Fibroblast of skin of left quadriceps (primary cell): ENCODE data around the gene GTPBP6.

Experiments
- DNase-seq, 2 experiments: peaks; one replicate each; pipeline ENCODE4 v3.0.0-alpha.2; 2013; ENCODE audit warnings: low read depth in 2 of 2

The GTPBP6 gene, protein sequence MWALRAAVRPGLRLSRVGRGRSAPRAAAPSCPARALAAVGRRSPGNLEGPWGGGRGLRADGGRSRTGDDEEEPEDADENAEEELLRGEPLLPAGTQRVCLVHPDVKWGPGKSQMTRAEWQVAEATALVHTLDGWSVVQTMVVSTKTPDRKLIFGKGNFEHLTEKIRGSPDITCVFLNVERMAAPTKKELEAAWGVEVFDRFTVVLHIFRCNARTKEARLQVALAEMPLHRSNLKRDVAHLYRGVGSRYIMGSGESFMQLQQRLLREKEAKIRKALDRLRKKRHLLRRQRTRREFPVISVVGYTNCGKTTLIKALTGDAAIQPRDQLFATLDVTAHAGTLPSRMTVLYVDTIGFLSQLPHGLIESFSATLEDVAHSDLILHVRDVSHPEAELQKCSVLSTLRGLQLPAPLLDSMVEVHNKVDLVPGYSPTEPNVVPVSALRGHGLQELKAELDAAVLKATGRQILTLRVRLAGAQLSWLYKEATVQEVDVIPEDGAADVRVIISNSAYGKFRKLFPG

DNA sequence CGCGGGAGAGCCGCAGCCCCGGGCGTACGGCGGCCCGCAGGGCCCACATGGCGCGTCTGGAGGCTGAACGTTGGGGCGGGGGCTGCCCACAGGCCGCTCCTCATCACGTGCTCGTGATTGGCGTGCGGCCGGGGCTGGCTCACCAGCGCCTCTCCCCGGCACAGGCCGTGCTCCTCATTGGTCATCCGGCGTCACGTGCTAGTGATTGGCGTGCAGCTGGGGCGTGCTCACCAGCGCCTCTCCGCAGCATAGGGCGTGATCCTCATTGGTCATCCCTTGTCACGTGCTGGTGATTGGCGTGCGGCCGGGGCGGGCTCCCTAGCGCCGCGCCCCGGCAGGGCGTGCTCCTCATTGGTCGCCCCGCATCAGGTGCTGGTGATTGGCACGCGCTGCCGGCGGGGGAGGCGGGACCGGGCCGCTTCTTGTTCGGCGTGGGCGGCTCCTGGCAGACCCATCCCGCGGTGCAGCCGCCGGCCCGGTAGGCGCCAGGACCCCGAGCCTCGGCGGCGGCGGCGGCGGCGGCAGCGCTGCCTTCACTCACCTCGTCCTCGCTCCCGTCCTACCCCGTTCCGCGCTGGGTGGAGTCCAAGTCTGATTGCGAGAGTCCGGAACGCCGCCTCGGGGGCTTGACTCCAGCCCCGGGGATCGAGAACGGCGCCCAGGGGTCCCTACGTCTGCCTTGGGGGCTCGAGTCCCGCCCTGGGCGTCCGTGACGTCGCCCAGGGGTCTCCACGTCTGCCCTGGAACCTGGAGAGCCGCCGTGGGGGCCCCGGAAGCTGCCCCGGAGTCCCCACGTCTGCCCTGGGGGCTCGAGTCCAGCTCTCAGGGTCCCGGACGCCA is at the start of gene GTPBP6:
Gene GTPBP6, minus strand, starts transcription at position 58 of the 840 bp plus-strand sequence. Its CDS starts 9 bp downstream, at position 49.
- DNase-seq: peak; percentile 99 to 100

DNA sequence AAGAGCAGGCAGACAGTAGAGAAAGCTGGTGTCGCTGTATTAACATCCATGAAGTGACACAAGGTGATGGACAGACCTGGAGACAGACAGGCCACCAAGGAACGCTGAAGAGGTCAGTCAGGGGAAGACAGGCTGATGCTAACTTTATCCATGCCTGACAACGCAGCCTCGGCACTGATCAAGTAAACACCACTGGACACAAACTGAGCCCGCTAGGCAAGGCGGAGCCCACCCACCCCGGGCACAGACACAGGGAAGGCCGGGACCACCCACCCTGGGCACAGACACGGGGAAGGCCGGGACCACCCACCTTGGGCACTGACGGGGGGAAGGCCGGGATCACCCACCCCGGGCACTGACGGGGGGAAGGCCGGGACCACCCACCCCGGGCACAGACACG is 49.3 kb upstream of the GTPBP6 start:
- no peak for DNase-seq

DNA sequence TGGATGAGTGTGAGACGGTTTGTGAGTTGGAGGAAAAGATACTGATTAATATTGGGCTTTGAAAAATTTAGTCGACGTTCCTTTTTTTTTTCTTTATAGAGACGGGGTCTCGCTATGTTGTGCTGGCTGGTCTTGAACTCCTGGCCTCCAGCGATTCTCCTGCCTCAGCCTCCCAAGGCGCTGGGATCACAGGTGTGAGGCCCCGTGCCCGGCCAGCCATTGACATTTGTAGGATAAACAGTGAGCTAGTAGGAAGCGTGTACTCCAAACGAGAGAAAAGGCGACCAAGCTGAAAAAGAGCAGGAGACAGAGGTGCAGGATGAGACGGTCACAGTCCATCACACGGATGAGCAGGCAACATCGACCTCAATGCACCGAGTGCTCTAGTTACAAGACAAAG is 48.8 kb upstream of the GTPBP6 start:
- DNase-seq: no peak

DNA sequence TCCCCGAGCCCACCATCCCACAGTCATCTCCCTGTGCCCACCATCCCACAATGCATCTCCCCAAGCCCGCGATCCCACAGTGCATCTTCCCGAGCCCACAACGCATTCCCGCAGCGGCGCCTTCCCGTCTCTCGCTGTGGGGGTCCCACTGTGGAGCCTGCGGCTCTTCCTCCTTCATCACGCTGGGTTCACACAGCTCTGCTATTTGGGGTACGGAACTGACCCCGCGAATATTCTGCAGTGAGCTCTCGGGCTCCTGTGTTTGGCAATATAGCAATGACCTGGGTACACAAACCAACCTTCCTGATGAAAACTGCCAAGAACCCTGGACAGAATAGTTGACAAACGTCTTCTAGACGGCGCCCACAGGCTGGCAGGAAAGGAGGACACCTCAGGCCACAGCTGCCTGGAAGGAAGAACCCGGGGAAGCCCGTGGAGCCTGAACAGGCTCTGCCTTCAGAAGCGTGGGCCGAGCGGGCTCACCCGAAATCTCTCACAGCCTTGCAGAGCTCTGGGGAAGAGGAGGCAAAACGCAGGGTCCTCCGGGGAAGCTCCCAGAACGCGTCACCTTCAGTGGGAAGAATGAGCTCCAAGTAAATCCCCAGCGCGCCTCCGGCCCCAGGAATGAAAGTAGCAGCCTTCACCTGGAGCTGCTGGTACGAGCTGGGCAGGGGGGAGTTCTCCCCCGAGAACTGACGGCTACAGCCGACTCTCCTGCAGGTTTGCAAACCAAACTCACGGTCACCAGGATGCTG is 45.2 kb upstream of the GTPBP6 start:
- no peak for DNase-seq

DNA sequence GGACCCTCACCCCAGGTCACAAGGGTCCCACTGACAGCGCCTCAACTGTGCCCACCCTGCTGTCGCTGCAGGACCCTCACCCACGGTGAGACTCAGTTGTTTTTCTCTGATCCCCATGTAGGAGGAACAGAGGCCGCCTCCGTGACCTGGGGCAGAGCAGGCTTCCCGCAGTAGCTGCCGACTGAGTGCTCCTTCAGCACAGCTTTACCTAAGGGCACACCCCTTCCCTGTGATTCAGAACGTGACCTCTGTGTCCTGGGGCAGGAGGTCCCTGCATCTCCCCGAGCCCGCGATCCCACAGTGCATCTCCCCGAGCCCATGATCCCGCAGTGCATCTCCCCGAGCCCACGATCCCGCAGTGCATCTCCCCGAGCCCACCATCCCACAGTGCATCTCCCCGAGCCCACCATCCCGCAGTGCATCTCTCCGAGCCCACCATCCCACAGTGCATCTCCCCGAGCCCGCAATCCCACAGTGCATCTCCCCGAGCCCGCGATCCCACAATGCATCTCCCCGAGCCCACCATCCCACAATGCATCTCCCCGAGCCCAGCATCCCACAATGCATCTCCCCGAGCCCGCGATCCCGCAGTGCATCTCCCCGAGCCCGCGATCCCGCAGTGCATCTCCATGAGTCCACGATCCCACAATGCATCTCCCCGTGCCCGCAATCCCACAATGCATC is 44.5 kb upstream of the GTPBP6 start:
- no peak for DNase-seq

DNA sequence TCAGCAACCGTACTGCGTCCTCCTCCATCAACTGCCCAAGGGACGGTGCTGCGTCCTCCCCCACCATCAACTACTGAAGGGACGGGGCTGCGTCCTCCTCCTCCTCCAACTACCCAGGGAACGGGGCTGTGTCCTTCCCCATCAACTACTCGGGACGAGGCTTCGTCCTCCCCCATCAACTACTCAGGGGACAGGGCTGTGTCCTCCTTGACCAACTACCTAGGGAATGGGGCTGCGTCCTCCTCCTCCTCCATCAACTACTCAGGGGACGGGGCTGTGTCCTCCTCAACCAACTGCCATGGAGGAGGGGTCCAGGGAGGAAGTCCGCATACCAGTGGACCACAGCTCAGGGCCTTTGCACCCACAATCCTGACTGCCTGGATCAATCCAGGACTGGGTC is 43.8 kb upstream of the GTPBP6 start:
- no peak for DNase-seq

DNA sequence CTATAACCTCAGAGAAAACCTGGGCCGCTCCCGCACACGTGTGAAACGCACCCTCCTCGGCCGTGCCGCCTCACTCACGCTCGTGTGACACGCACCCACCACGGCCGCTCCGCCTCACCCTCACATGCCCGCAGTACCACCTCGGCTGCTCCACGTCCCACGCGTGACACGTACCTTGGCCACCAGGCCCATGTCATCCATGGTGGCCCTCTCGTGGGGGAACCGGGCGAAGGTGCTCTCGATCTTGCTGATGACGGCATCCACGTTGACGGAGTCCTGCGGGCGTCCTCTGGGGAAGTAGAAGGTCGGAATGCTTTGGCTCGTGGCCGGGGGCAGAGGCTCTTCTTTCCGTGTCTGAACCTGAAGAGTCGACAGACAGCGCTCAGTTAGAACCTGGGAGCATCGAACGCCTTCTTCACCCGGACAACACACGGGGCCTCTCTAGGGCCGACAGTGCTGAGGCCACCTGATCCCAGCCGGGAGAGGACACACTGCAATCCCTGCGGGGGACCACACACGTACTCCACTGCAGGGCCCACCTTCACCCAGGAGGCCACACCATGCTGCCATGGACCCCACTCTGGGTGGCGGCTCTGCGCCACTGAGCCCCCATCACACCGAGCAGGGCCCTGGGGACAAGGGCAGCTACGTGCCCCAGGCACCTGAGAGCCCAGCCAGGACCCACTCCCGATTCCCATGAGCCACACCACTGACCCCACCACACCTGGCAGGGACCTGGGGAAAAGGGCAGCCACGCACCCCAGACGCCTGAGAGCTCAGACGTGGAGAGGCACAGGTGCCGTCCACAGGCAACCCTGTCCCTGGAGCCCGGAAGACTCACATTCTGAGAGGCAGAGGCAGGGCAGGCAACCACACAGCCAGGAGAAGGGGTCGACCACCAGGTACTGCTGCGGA is 42.9 kb upstream of the GTPBP6 start:
- no peak for DNase-seq

DNA sequence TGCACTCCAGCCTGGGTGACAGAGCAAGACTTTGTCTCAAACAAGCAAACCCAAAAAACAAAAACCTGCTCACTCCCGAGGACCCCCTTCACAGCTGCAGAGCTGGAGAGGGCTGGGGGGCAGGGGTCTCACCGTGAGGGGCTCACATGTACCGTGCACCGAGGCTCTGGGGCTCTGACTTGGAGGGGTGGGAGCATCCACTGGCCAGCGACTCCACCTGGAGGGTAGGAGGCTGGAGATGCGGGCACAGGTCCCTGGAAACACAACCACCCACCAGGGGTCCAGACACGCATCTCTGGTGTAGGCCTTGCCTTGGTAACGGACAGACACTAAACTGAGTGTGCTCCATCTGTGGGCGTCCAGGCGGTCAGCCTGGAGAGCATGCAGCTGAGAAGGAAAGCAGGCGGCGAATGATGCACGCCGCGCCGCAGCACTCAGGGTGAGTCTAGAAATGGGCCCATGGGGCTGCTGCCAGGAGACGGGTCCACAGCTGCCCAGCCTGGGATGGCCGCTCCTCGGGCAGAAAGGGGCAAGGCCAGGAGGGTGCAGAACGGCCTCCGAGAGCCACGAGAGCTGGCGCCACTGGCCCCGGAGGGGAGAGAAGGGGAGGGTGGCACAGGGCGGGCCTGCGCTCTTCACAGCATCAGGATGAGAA is 42.0 kb upstream of the GTPBP6 start:
- DNase-seq: no peak

DNA sequence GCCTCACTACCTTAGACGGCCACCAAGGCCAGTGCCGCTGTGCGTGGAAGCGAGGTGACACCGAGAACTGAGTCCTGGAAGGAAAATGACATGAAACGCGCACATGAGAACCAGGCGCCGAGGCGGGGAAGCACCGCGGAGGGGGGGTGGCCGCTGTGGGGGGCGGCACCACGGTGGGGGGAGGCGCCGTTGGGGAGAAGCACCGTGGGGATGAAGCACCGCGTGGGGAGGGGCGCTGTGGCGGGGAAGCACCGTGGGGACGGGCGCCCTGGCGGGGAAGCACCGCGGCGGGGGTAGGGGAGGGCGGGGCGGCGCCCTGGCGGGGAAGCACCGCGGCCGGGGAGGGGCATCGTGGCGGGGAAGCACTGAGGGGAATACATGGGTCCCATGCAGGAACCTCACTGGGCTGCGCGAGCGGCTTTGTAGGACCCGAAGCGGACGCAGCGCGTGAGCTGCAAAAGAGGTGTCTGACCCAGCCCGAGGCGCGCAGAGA is 40.1 kb upstream of the GTPBP6 start:
- no peak for DNase-seq

DNA sequence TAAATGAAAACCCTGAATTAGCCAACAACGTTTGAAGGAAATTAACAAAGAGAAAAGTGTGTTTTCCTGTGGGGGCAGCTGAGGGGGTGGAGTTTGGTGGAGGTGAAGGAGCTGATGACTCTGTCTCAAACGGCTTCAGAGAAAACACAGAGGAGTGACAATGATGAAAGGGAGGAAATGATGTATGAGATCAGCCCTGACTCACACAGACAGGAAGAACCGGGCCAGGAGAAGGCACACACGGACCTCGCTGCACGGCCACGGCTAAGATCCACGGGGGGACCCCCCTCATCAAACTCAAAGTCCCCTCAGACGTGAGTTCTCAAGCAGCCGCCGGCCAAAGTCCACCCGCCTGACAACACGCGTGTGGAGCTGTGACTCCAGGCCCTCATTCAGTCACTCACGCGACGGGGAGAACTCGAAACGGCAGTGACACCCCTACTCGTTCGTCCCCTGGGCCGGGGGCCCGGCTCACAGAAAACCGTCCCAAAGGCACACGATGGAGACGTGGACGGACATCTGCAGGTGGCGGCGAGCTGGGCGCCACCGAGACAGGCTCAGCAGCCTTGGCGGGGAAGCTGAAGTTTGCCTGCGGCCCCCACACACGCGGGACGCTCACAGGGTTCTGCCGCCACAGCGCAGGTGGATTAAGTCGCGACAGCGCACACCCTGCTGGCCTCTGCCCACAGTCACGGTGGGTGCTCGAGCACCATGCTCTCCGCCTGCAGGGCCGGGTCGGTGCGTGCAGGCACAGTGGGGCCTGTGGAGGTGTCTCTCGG is 39.3 kb upstream of the GTPBP6 start:
- DNase-seq: no peak

DNA sequence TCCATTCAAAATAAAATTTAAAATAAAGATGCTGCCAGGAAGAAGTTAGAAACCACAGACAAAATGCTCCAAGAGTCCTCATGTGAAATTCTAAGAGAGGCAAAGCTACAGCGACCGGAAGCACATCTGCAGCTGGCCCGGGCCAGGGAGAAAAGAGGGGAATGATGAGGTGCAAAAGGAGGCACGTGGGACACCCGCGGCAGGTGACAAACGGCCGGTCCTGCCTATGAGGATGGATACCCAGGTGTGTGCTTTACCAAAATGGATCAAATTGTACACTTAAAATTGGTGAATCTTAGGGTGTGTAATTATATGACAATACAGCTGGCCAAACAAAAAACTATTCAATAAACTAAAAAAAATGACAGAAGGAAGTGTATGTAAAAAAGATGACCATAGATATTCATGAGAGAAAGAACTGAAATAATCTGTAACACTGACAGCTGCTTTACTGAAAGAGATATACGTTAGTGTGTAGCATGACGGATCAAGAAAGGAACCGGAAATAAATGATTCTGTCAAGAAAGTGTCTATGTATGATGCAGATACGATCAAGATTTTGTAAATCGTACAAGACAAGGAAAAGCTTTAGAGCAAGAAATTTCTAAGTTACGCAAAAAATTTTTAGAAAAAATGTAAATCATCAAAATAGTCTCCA is 38.6 kb upstream of the GTPBP6 start:
- DNase-seq: no peak

DNA sequence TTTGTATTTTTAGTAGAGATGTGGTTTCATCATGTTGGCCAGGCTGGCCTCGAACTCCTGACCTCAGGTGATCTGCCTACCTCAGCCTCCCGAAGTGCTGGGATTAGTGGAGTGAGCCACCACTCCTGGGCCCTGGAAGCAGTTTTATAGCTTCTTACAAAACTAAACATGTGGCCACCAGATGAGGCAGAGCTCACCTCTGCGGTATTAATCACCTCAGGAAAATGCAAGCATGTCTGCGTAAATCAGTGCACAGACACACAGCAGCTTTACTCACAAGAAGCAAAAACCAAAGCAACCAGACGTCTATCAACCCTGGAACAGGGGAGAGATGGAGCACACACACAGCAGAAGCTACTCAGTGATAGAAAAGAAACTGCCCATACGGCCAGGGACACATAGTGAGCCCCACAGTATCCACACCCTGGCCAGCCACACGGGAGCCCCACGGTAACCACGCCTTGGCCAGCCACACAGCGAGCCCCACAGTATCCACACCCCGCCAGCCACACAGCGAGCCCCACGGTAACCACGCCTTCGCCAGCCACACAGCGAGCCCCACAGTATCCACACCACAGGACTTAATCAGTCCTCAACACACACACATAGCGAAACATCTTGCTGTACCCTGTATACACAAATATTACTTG is 37.9 kb upstream of the GTPBP6 start:
- DNase-seq: peak; percentile 94

DNA sequence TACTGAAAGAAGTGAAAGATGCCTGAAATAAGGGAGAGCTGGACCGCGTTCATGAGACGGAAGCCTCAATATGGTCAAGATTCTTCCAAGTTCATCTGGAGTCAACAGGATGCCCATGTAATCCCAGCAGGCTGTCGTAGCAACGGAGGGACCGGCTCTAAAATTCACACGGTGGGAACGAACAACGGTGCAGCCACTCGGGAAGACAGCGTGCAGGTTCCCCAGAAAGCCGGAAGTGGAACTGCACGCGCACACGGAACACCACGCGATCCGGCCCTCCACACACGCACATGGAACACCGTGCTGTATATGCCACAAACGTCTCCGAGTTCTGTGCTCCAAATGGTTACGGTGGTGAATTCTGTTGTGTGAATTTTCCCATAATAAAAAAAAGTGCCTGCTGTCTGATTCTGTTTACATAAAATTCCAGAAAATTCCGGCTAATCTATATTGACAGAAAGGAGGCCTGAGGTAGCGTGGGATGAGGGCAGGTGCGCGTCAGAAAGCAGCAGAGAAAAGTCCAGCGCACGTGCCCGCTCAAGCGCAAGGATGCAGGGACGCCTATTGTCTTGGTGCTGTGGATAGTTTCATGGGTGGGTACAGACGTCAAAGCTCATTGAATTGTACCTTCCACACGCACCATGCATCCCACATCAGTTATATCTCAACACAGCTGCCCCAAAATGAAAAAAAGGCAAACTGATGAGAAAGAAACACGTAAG is 36.9 kb upstream of the GTPBP6 start:
- DNase-seq: no peak

DNA sequence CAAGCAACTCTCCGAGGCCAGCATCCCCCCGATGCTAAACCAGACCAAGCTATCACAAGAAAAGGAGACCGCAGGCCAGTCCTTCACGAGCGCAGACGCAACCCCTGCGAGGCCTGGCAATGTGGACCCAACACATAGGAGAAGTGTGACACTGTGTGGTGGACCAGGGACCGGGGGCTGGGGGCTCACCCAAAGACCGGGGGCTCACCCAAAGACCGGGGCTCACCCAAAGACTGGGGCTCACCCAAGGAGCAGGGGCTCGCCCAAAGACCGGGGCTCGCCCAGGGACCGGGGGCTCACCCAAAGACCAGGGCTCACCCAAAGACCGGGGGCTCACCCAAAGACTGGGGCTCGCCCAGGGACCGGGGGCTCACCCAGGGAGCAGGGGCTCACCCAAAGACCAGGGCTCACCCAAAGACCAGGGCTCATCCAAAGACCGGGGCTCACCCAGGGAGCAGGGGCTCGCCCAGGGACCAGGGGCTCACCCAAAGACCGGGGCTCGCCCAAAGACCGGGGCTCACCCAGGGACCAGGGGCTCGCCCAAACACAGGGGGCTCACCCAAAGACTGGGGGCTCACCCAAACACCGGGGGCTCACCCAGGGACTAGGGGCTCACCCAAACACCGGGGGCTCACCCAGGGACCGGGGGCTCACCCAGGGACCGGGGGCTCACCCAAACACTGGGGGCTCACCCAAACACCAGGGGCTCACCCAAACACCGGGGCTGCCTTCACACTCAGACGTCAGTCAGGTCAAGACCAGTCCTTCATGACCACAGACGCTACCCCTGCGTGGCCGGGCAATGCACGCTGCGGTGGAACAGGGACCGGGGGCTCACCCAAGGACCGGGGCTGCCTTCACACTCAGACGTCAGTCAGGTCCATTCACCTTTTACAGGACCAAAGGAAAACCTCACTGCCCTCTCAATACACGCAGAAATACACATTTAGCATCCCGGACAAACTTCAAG is 35.3 kb upstream of the GTPBP6 start:
- no peak for DNase-seq

DNA sequence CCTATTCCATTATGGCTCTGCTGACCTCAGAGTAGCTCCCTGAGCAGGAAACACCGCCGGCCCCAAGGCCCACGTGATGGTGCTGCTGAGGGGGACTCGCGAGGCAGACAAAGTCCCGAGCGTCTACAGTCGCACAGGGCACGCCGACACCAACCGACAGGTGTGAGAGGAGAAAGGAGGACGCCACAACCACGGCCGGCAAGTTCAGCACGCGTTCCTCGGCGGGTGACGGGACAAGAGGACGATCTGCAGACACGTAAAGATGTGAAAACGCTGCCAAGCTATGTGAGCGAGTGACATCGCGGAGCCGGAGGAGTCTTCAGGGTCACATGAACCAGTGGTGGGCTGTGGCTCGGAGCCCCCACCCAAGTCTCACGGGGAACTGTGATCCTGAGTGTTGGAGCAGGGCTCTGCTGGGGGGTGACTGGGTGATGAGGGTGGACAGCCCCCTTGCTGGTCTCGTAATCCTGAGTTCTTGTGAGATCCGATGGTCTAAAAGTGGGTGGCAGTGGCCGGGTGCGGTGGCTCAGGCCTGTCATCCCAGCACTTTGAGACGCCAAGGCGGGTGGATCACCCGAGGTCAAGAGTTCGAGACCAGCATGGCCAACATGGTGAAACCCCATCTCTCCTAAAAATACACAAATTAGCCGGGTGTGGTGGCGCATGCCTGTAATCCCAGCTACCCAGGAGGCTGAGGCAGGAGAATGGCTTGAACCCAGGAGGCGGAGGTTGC is 34.2 kb upstream of the GTPBP6 start:
- DNase-seq: no peak
